ENCODE measurements around the gene LRRC41. TPM values are rescaled to one million over a fixed set of nuclear protein-coding genes. Genes with fewer than 3 reads are reported as not detected.

Gene LRRC41
- total RNA-seq, 1 experiment from 2014 or later: 133 TPM

Other genes starting within 250 kb of the LRRC41 start
- 5.7 and 7.0 TPM in 2 replicates for gene PIK3R3, start 171.0 kb downstream of the LRRC41 start, total RNA-seq (2014; rRNA removed; shearing (Covaris generic))
- gene TSPAN1, start 128.5 kb downstream of the LRRC41 start, total RNA-seq (2014; rRNA removed; shearing (Covaris generic)): not detected in 2 replicates
- not detected in 2 replicates for gene P3R3URF, start 127.1 kb downstream of the LRRC41 start, total RNA-seq (2014; rRNA removed; shearing (Covaris generic))
- 87.1 and 95.2 TPM in 2 replicates for gene POMGNT1, start 105.2 kb downstream of the LRRC41 start, total RNA-seq (2014; rRNA removed; shearing (Covaris generic))
- 3.6 and 4.5 TPM in 2 replicates for gene LURAP1, start 100.3 kb downstream of the LRRC41 start, total RNA-seq (2014; rRNA removed; shearing (Covaris generic))
- 42.2 and 46.7 TPM in 2 replicates for gene RAD54L, start 55.9 kb downstream of the LRRC41 start, total RNA-seq (2014; rRNA removed; shearing (Covaris generic))
- 909 and 1,018 TPM in 2 replicates for gene UQCRH, start 82 bp upstream of the LRRC41 start, total RNA-seq (2014; rRNA removed; shearing (Covaris generic))
- gene NSUN4, start 37.2 kb upstream of the LRRC41 start, total RNA-seq (2014; rRNA removed; shearing (Covaris generic)): 10.4 and 11.8 TPM in 2 replicates
- 12.6 and 19.8 TPM in 2 replicates for gene FAAH, start 90.7 kb upstream of the LRRC41 start, total RNA-seq (2014; rRNA removed; shearing (Covaris generic))
- gene DMBX1, start 186.2 kb upstream of the LRRC41 start, total RNA-seq (2014; rRNA removed; shearing (Covaris generic)): 4.2 and 5.4 TPM in 2 replicates
- not detected in 2 replicates for gene KNCN, start 248.0 kb upstream of the LRRC41 start, total RNA-seq (2014; rRNA removed; shearing (Covaris generic))